Measurements from ENCODE around the gene SPCS2. TPM values are rescaled to one million over a fixed set of nuclear protein-coding genes. Genes with fewer than 3 reads are reported as not detected.

Gene SPCS2
- total RNA-seq, 1 donor: 43.5 TPM

DNA sequence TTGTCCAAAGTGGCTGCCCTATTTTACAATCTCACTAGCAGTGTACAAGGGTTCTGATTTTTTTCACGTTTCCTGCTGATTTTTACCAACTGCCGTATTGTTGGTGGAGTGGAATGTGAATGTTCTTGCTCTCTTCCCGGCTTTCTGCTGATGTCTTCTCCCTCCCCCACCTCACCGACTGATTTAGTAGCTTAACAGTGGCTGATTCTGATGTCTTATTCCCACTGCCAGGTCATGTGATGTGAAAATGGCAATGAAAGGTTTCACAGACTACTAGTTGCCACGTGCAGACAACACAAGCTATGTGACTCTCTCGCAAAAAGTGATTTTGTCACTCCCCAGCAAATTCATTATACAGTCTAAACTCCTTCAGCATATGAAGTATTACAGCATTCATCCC lies 22.4 kb downstream of the SPCS2 start:
- TF ChIP-seq, protein P1, sequence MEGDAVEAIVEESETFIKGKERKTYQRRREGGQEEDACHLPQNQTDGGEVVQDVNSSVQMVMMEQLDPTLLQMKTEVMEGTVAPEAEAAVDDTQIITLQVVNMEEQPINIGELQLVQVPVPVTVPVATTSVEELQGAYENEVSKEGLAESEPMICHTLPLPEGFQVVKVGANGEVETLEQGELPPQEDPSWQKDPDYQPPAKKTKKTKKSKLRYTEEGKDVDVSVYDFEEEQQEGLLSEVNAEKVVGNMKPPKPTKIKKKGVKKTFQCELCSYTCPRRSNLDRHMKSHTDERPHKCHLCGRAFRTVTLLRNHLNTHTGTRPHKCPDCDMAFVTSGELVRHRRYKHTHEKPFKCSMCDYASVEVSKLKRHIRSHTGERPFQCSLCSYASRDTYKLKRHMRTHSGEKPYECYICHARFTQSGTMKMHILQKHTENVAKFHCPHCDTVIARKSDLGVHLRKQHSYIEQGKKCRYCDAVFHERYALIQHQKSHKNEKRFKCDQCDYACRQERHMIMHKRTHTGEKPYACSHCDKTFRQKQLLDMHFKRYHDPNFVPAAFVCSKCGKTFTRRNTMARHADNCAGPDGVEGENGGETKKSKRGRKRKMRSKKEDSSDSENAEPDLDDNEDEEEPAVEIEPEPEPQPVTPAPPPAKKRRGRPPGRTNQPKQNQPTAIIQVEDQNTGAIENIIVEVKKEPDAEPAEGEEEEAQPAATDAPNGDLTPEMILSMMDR (IDR thresholded peaks at IDR 0.05; ENCODE audit: insufficient read depth, low read length): no peak
- no peak overlapping the region for H3K4me3 ChIP-seq (ENCODE audit: low read depth, low read length)
- no peak for DNase-seq (ENCODE audit: low read depth)

GRCh38 chr11:74978041-74978440 lies 29.0 kb downstream of the SPCS2 start:
- TF ChIP-seq, protein P1 (IDR thresholded peaks at IDR 0.05; ENCODE audit: insufficient read depth, low read length): no peak
- H3K4me3 ChIP-seq (ENCODE audit: low read depth, low read length): no peak overlapping the region
- no peak for DNase-seq (ENCODE audit: low read depth)

DNA sequence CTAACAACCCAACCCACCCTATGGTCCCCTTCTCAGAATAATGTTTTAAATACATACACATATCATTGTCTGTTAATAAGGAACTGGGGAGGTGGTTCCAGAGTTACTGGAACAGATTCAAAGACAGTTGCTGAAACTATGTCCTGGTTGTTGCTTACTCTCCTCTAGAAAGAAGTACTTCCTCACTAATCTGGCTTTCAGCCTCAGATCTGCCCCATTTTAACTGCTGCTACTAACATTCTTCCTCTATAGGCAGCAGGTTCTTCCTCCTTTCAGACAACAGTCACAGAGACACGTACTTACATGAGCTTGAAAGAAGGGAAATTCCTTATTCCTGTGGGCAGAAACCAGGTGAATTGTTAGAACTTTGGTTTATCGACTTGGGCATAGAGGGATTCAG lies 31.6 kb downstream of the SPCS2 start:
- TF ChIP-seq, protein P1 (IDR thresholded peaks at IDR 0.05; ENCODE audit: insufficient read depth, low read length): no peak
- H3K4me3 ChIP-seq (ENCODE audit: low read depth, low read length): no peak overlapping the region
- DNase-seq (ENCODE audit: low read depth): no peak

DNA sequence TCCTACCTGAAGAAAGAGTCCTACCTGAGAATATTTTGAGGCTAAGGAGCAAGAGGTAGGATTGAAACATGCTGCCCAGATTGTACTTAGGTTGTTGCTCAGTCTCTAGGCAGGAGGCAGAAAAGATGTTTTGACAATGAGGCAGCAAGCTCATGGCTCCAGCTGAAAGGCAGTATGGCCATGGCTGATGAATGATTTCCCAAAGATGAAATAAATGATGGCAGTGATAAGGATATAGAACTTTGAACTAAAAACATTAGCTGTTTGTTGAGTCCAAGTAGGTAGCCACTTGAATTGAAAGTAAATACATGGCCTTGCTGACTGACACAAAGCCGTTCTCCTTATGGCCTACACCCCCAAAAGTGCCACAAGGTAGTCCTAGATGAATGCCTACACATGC lies 32.8 kb downstream of the SPCS2 start:
- DNase-seq (ENCODE audit: low read depth): no peak
- TF ChIP-seq, protein P1 (IDR thresholded peaks at IDR 0.05; ENCODE audit: insufficient read depth, low read length): no peak
- H3K4me3 ChIP-seq (ENCODE audit: low read depth, low read length): no peak overlapping the region

GRCh38 chr11:74984070-74984469 lies 35.0 kb downstream of the SPCS2 start:
- no peak overlapping the region for H3K4me3 ChIP-seq (ENCODE audit: low read depth, low read length)
- DNase-seq (ENCODE audit: low read depth): no peak
- TF ChIP-seq, protein P1 (IDR thresholded peaks at IDR 0.05; ENCODE audit: insufficient read depth, low read length): no peak

DNA sequence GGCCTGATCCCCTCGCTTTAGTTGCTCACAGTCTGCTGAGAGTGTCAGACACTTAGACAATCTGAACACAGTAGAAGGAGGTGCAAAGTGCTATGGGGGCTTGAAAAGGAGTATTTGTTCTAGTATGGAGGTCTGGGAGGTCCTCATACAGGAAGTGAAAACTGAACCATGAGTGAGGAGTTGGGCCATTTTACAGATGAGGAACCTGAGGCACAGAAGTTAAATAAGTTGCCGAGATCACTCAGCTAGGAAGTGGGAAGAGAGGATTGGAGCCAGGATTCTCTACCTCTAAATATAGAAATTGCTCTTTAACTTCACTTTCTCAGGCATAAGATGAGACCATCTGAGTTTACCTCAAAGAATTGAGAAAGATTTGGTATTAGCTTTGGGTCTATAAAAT lies 35.7 kb downstream of the SPCS2 start:
- TF ChIP-seq, protein P1 (IDR thresholded peaks at IDR 0.05; ENCODE audit: insufficient read depth, low read length): no peak
- no peak for DNase-seq (ENCODE audit: low read depth)
- no peak overlapping the region for H3K4me3 ChIP-seq (ENCODE audit: low read depth, low read length)

- DNase-seq (ENCODE audit: low read depth): peak; percentile 72
- TF ChIP-seq, protein P1 (IDR thresholded peaks at IDR 0.05; ENCODE audit: insufficient read depth, low read length): no peak
- peak within 1 kb of the TSS; percentile 72 for H3K4me3 ChIP-seq (ENCODE audit: low read depth, low read length)
These were observed 39.6 kb downstream of the SPCS2 start, which contains the start of gene NEU3 for GRCh38 chr11:74988541-74989259. NEU3 (plus strand) TSS chr11:74988933; CDS start chr11:74989061, 128 bp downstream.
